RPMI7951 (cell line): ENCODE data around the gene EI24. TPM values are rescaled to one million over a fixed set of nuclear protein-coding genes. Genes with fewer than 3 reads are reported as not detected.

Source experiments
- DNase-seq: peaks from one replicate; pipeline ENCODE4 v3.0.0-alpha.2; 2012; ENCODE audit warnings: low read depth
- total RNA-seq: library from RNA; depleted of rRNA; stranded (reverse); fragments of >200 nt; shearing (Covaris generic); gene quantifications from 2 replicates; pipeline ENCODE4 v1.2.3, GENCODE V29; 2014; rRNA removed

The EI24 gene
- total RNA-seq, 1 experiment from 2014 or later = 113 TPM

DNA sequence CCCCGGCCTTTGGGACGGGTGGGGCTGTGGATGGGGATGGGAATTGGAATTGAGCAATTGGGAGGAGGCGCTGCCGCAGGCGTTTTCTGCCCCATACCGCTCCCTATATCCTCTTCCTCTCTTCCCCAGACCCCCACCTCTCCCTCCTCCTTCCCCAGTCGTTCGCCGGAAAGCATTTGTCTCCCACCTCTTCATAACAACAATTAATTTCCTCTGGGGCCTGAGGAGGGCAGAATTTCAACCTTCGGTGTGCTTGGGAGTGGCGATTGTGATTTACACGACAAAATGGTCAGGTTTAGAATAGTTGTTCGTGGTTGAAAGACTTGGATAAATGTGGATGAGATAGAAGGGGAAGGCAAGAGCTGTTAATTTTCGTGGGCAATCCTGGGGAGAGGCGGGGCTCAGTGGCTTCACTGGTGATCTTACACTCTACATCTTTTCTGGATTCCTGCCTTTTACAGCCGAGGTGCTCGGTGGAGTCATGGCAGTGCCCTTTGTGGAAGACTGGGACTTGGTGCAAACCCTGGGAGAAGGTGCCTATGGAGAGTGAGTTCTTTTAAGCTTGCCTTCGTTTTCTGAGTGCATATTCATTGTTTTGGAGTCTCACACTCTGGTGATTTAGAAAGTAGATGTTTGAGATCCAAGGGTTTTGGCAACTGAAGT lies 57.1 kb downstream of the EI24 start:
- peak; percentile 95 for DNase-seq

DNA sequence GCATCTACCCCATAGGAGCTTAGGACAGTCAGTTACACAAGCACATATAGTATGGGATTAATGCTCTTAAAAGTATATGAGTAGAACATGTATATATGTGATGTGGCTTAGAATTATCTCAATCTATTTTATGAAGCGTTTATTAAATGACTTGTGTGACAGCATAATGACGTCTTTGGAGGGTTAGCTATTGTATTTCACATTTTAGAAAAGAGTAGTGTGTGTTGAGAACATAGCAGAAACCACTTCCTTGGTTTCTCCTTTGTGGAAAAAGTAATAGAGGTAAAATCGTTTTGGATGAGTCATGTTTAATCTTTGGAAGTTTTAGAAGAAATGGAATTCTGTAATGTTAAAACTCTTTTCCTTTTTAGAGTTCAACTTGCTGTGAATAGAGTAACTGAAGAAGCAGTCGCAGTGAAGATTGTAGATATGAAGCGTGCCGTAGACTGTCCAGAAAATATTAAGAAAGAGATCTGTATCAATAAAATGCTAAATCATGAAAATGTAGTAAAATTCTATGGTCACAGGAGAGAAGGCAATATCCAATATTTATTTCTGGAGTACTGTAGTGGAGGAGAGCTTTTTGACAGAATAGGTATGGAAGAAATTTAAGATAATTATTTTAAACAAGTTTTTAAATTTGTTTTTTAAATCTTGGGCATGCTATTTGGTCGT lies 58.1 kb downstream of the EI24 start:
- peak; percentile 6 for DNase-seq

Other genes starting within 250 kb of the EI24 start
- gene FEZ1, start 73.2 kb upstream of the EI24 start, total RNA-seq = 59.4 and 61.4 TPM in 2 replicates
- 192 and 276 TPM in 2 replicates for gene STT3A, start 23.4 kb downstream of the EI24 start, total RNA-seq
- gene CHEK1, start 55.7 kb downstream of the EI24 start, total RNA-seq = 70.8 and 82.9 TPM in 2 replicates
- 0.59 TPM in 1 of 2 replicates, not detected in the other for gene ACRV1, start 111.4 kb downstream of the EI24 start, total RNA-seq
- not detected in 2 replicates for gene PATE1, start 176.8 kb downstream of the EI24 start, total RNA-seq
- 0.24 TPM in 1 of 2 replicates, not detected in the other for gene PATE2, start 209.4 kb downstream of the EI24 start, total RNA-seq
- gene PATE3, start 218.7 kb downstream of the EI24 start, total RNA-seq = not detected in 2 replicates